ENCODE results near the gene C16orf46.

DNA sequence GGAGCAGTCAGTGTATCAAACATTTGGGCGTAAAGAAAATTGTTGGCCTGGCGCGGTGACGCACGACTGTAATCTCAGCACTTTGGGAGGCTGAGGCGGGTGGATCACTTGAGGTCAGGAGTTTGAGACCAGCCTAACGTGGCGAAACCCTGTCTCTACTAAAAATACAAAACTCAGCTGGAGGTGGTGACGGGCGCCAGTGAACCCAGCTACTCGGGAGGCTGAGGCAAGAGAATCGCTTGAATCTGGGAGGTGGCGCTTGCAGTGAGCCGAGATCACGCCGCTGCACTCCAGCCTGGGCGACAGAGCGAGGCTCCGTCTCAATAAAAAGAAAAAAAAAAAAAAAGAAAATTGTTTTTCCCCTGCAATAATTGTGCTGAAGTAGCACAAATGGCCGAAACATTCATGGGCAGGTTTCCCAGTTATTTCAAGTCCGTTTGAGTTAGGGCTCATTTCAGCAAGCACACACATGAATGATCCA, 17.8 kb upstream of the C16orf46 start:
- TF ChIP-seq CTCF (conservative IDR thresholded peaks at IDR 0.05 in 1 of 2, IDR thresholded peaks at IDR 0.05 in 1 of 2; ENCODE audit: low read depth in 1 of 2, low read length in 2 of 2) (no peak), EZH2 (IDR thresholded peaks at IDR 0.05; ENCODE audit: low read length, missing control alignments) (no peak)

Measured in fibroblast of lung (primary cell).